GM20000 (cell line): ENCODE measurements around the gene MTOR.

Source experiments
- DNase-seq: peaks from one replicate; pipeline ENCODE4 v3.0.0; 2012; ENCODE audit warnings: low spot score
- TF ChIP-seq, protein P1 (sequence below): IDR thresholded peaks from 2 replicates; pipeline ENCODE4 v1.5.1; 2012; ENCODE audit warnings: mild to moderate bottlenecking, control low read depth; ENCODE audit errors: extremely low read depth, missing control alignments

Gene MTOR

GRCh38 chr1:11156441-11156840 is 105.9 kb downstream of the MTOR start:
- TF ChIP-seq, protein P1, sequence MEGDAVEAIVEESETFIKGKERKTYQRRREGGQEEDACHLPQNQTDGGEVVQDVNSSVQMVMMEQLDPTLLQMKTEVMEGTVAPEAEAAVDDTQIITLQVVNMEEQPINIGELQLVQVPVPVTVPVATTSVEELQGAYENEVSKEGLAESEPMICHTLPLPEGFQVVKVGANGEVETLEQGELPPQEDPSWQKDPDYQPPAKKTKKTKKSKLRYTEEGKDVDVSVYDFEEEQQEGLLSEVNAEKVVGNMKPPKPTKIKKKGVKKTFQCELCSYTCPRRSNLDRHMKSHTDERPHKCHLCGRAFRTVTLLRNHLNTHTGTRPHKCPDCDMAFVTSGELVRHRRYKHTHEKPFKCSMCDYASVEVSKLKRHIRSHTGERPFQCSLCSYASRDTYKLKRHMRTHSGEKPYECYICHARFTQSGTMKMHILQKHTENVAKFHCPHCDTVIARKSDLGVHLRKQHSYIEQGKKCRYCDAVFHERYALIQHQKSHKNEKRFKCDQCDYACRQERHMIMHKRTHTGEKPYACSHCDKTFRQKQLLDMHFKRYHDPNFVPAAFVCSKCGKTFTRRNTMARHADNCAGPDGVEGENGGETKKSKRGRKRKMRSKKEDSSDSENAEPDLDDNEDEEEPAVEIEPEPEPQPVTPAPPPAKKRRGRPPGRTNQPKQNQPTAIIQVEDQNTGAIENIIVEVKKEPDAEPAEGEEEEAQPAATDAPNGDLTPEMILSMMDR = no peak
- DNase-seq = no peak

GRCh38 chr1:11153184-11153583 is 109.2 kb downstream of the MTOR start:
- no peak for DNase-seq
- TF ChIP-seq, protein P1 = no peak

GRCh38 chr1:11152755-11153154 is 109.6 kb downstream of the MTOR start:
- TF ChIP-seq, protein P1 = no peak
- DNase-seq = no peak

- TF ChIP-seq, protein P1 = no peak
- DNase-seq = no peak
These were observed 110.3 kb downstream of the MTOR start for GRCh38 chr1:11151826-11152612.

DNA sequence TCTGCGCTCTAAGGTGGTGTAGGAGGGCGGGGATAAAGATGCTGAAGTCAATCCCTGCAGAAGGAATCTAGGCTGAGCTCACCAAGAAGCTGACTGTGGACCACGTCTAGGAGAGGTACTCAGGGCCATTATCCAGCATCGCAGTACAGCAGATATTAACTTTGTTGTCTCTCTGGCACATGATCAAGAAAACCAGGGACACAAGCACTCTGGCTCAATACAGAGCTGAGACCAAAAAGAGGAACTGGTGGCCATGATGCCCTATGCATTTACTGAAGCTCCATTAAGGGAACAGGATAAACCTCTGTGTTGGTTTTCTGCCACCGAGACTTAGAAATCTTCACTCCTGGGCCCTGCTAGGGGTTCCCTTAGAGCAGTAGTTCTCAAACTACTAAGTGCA is 111.2 kb downstream of the MTOR start:
- no peak for DNase-seq
- TF ChIP-seq, protein P1 = no peak

DNA sequence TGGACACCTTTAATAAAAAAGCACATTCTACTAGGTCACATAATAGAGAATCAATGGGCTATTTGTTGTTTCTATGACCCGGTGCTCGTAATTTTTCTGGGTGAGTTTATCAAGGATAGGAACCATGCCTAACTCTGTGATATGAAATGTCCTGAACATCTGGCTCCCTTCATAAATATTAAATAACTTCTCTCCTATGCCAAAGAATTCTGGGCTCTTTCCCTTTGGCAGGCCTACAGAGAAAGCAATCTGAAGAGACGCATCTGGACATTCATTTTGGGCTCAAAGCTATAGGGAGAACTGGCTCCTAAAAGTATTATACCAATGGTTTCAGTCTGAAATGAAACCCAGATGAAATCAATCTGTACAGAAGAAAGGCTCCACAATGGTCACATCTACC is 112.0 kb downstream of the MTOR start:
- no peak for DNase-seq

GRCh38 chr1:11147197-11147770 is 115.1 kb downstream of the MTOR start:
- DNase-seq = no peak
- TF ChIP-seq, protein P1 = no peak

More for the DNA sequence above, 112.0 kb downstream of the MTOR start:
- TF ChIP-seq, protein P1 = no peak
